Hematopoietic multipotent progenitor cell treated with erythropoietin and hydrocortisone succinate and interleukin-3 and kit ligand, for 15 days (in vitro differentiated cells): ENCODE data around the gene RPS27A.
"Not testable (repeated sequence)": the region's sequence is repeated elsewhere in the genome, so short reads cannot be mapped to it uniquely, and the experiment has no call there.

Experiments
- DNase-seq: peaks from one replicate; pipeline ENCODE4 v3.0.0-alpha.2; 2015; ENCODE audit warnings: low spot score

The RPS27A gene

GRCh38 chr2:55239656-55240222 is 7.3 kb downstream of the RPS27A start:
- DNase-seq, result no peak

GRCh38 chr2:55241582-55241981 is 9.1 kb downstream of the RPS27A start:
- not testable (repeated sequence) for DNase-seq

GRCh38 chr2:55242617-55243016 is 10.1 kb downstream of the RPS27A start:
- no peak for DNase-seq

GRCh38 chr2:55245411-55245810 is 12.9 kb downstream of the RPS27A start:
- no peak for DNase-seq

GRCh38 chr2:55247025-55247424 is 14.5 kb downstream of the RPS27A start:
- no peak for DNase-seq

DNA sequence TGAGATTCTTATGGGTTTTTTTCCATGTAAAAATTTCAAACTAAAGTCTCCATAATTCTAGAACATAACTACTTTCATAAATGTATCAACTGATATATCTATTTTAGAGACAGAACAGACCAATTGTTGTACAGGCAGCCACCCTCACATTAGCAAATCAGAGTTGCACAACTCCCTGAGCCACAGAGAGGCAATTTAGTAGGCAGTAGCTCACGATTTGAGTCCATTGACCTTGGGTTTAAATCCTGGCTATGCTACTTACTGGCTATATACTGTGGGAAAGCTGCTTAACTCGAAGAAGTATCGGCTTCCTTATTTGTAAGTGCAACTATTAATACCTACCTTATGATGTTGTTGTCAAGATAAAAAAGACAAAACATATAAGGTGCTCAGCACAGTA is 20.3 kb downstream of the RPS27A start:
- no peak for DNase-seq

GRCh38 chr2:55259586-55259985 is 27.1 kb downstream of the RPS27A start:
- DNase-seq, result not testable (repeated sequence)

DNA sequence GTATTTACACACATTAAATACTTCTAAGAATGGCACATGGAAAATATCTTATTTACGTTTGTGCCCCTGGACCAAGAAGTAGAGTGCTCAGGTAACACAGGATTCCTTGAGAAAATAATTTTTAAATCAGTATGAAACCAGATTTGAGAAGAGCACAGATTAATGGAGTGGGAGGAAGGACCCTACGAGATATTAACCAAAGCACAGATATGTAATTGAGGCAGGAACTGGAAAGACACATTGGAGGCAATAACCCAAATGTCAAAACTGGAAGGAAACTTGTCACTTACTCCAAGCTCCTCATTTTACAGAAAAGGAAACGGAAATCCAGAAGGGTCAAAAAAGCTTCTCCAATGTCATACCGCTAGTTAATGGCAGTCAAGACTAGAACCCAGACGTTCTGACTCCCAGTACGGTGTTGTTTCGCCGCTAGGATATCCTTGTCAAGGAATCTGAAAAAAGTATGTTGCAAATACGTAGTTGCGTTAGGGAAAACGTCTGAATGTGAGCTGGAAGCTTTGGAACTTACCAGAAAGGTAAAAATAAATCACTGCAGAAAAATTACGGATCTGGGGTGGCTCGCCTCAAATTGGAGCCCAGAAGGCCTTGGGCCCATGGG is 35.9 kb downstream of the RPS27A start:
- no peak for DNase-seq

DNA sequence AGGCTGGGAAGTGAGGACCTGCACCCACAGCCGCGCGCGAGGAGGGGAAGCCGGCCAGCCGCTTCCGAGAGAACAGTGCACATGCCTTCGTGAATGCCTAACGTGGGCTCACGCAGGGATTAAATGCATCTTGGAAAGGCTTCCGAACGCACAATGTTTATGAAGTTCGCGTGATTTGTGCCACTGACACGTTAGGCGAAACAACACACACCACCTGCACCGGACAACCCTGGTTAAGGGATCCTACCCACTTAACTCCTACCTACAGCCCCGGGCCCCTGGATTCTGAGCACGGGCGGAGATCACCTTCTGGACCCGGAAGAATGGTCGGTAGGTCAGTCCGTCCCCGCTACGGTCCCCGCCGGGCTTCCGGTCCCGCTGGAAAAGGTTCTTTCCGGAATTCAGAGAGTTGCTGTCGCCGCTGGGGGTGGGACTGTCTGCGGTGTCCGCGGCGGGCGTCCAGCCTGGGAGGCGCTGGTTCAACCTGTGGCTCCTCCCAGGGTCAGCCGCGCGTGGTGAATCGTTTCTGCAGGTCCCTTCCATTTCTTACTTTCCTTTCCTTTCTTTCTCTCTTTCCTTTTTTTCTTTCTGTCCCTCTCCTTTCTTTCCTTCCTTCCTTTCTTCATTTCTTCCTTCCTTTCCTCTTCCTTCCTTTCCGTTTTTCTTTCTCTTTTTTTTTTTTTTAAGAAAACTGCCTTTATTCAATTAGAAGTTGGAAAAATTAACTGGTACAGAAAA is 36.6 kb downstream of the RPS27A start, which contains the start of gene MTIF2:
TSS of gene MTIF2 (minus strand) at position 325 of the 738 bp plus-strand sequence. CDS start 5,373 bp downstream, outside the sequence.
- DNase-seq, result peak; percentile 81

DNA sequence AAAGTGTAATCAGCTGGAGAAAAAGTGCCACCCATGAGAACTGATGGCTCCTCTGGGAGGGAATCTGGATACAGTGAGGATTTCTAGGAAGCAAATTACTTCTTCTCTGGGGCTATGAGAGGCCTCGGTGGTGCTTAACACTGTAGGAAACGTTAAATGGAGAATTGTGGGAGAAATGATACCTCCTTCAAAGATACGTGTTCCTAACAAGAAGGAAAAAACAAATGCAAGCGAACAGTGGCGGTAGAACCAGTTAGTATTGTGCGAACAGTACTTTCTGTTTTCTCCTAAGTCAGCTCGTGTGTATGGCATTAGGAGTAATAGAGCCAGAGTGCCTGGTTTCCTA is 37.1 kb downstream of the RPS27A start:
- DNase-seq, result peak; percentile 20

DNA sequence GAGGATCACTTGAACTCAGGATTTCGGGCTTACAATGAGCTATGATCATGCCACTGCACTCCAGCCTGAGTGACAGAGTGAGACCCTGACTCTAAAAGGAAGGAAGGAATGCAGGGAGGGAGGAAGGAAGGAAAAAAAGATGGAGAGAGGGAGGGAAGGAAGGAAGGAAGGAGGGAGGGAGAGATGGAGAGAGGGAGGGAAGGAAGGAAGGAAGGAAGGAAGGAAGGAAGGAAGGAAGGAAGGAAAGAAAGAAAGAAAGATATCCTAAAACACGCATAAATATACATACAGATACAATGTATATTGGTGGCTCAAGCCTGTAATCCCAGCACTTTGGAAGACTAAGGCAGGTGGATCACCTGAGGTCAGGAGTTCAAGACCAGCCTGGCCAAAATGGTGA is 41.9 kb downstream of the RPS27A start:
- not testable (repeated sequence) for DNase-seq

DNA sequence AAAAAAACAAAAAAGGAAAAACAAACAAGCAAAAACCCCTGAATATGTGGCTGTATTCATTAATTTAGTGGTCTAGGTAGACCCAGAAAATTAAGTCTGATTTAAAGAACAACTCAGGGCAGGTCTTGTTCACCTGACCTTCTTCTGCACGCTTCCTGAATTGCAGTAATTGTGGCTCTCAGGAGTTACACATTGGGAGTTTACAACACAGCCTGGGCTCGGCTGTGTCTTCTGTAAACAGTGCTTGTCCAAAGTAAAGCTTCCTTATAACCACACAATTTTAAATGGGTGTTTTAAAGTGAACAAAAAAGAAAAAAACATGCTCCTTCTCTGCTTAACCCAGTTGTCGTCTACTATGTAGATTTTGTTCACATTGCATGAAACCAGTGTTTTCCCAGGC is 44.8 kb downstream of the RPS27A start:
- DNase-seq, result no peak

DNA sequence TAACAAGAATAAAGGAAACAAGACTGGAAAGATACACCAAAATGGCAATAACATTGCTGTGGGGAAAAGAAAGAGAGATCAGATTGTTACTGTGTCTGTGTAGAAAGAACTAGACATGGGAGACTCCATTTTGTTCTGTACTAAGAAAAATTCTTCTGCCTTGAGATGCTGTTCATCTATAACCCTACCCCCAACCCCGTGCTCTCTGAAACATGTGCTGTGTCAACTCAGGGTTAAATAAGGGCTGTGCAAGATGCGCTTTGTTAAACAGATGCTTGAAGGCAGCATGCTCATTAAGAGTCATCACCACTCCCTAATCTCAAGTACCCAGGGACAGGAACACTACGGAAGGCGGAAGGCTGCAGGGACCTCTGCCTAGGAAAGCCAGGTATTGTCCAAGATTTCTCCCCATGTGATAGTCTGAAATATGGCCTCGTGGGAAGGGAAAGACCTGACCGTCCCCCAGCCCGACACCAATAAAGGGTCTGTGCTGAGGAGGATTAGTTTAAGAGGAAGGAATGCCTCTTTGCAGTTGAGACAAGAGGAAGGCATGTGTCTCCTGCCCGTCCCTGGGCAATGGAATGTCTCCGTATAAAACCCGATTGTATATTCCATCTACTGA is 46.8 kb downstream of the RPS27A start:
- not testable (repeated sequence) for DNase-seq

DNA sequence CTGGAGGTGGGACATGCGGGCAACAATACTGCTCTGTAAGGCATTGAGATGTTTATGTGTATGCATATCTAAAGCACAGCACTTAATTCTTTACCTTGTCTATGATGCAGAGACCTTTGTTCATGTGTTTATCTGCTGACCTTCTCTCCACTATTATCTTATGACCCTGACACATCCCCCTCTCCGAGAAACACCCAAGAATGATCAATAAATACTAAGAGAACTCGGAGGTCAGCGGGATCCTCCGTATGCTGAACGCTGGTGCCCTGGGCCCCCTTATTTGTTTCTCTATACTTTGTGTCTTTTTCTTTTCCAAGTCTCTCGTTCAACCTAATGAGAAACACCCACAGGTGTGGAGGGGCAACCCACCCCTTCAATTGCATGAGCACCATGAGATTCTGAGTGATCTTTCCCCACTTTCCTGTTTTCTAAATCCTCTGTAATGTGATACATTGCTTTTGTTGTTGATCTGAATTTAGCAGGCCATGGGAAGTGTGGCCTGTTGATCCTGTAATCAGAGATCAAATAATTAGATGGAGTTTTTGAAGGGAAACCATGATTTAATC is 47.5 kb downstream of the RPS27A start:
- not testable (repeated sequence) for DNase-seq

GRCh38 chr2:55280851-55281546 is 48.5 kb downstream of the RPS27A start:
- not testable (repeated sequence) for DNase-seq

GRCh38 chr2:55282110-55282917 is 49.8 kb downstream of the RPS27A start:
- DNase-seq, result peak; percentile 86

DNA sequence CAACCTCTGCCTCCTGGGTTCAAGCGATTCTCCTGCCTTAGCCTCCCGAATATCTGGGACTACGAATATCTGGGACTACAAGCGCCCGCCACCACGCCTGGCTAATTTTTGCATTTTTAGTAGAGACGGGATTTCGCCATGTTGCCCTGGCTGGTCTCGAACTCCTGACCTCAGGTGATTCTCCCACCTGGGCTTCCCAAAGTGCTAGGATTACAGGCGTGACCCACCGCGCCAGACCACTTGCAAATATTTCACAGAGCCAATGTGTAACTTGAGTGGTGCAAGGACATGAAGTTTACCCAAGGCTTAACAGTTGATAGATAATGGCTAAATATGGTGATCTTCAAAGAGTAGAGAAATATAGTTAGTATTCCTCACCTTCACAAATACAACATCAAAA is 50.6 kb downstream of the RPS27A start:
- DNase-seq, result no peak
